Upper lobe of right lung (tissue), 1 donor: ENCODE results near the gene TUB. TPM values are rescaled to one million over a fixed set of nuclear protein-coding genes. Genes with fewer than 3 reads are reported as not detected.

ENCODE experiments used
- ATAC-seq: fragments of 200-7000 bp; cut with Tn5 transposase; one replicate; pipeline ENCODE4 v1.9.1; 2020; ENCODE audit warnings: mild to moderate bottlenecking, moderate library complexity
- DNase-seq: peaks from one replicate; pipeline ENCODE4 v3.0.0-alpha.2; 2020
- H3K27ac ChIP-seq: fragments of 200-600 bp; one replicate; pipeline ENCODE4 v1.8.0; 2022
- H3K27me3 ChIP-seq: fragments of 200-600 bp; one replicate; pipeline ENCODE4 v1.8.0; 2022; ENCODE audit warnings: mild to moderate bottlenecking
- H3K36me3 ChIP-seq: fragments of 200-600 bp; one replicate; pipeline ENCODE4 v1.8.0; 2022
- H3K4me1 ChIP-seq: fragments of 200-600 bp; one replicate; pipeline ENCODE4 v1.8.0; 2022
- H3K4me3 ChIP-seq: fragments of 200-600 bp; one replicate; pipeline ENCODE4 v1.8.0; 2022; ENCODE audit warnings: mild to moderate bottlenecking
- H3K9me3 ChIP-seq: fragments of 200-600 bp; one replicate; pipeline ENCODE4 v1.8.0; 2022
- intact Hi-C: fragments of 100-400 bp; cut with DNase I; formaldehyde crosslinking; loops from one replicate; pipeline ENCODE4 v1.11.0; 2022
- total RNA-seq: library from RNA; stranded (reverse); fragmentation: NEBNext Ultra II Directional; extraction: Animal tissue kit (Norgen Biotek cat#: 25700); gene quantifications from one replicate; pipeline ENCODE4 v1.2.1, GENCODE V29; 2021
- TF ChIP-seq, protein P1 (sequence below): fragments of 200-600 bp; IDR thresholded peaks from one replicate; pipeline ENCODE4 v1.8.0; 2022; ENCODE audit warnings: antibody characterized with exemption
- donor health status: DM: no; HTN: yes; CAD: no; lungs with severe emphysema.

Gene TUB
- total RNA-seq, 1 donor from 2014 or later: 3.6 TPM

DNA sequence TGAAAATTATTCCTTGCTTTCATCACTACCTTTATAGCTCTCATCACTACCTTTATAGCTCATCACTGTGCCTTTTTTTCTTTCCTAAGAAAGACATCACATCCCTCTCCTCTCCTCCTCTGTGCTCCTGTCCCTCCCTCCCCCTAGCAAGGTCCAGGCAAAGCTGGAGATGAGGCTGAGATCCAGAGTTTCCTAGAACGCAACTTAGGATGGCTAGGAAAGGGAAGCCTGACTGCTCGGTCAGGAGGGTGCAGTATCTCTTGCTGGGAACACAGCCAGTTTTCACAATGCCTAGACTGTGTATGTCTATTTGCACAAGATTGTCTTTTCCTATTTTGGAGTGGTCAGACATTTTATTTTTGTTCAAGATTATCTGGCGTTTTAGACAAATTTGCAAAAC lies 24.7 kb downstream of the TUB start:
- no peaks in the 10 kb centered on the region for H3K27me3 ChIP-seq
- H3K4me1 ChIP-seq: no peaks in the 10 kb centered on the region
- H3K9me3 ChIP-seq: no peaks in the 10 kb centered on the region
- DNase-seq: no peak
- H3K36me3 ChIP-seq: no peaks in the 10 kb centered on the region
- intact Hi-C loops: loop anchor here (10.0 kb wide), 1 partner anchor 211 kb away; no protein-coding TSS in a partner anchor
- no peak for ATAC-seq
- no peak overlapping the region for H3K4me3 ChIP-seq
- H3K27ac ChIP-seq: no peak overlapping the region
- TF ChIP-seq, protein P1, sequence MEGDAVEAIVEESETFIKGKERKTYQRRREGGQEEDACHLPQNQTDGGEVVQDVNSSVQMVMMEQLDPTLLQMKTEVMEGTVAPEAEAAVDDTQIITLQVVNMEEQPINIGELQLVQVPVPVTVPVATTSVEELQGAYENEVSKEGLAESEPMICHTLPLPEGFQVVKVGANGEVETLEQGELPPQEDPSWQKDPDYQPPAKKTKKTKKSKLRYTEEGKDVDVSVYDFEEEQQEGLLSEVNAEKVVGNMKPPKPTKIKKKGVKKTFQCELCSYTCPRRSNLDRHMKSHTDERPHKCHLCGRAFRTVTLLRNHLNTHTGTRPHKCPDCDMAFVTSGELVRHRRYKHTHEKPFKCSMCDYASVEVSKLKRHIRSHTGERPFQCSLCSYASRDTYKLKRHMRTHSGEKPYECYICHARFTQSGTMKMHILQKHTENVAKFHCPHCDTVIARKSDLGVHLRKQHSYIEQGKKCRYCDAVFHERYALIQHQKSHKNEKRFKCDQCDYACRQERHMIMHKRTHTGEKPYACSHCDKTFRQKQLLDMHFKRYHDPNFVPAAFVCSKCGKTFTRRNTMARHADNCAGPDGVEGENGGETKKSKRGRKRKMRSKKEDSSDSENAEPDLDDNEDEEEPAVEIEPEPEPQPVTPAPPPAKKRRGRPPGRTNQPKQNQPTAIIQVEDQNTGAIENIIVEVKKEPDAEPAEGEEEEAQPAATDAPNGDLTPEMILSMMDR: no peak

DNA sequence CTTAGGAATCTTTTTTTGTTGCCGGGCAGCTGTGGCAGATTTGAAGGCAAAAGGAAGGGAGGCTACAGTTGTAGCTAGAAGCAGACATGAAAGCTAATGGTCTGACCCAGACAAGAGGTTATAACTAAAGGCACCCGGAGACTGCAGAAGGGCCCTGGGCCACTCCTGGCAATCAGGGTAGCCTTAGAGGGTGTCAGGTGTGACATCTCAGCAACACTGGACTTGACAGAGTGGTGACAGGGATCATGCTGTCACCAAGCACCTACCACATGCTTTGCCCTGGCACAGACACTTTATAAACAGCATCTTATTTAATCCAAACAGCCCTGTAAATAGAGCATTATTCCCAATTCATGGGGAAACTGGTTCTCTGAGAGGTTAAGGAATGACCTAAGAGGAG lies 25.7 kb downstream of the TUB start:
- Histone ChIP-seq H3K36me3 (no peaks in the 10 kb centered on the region), H3K27me3 (no peaks in the 10 kb centered on the region), H3K4me1 (no peaks in the 10 kb centered on the region), H3K27ac (no peak overlapping the region), H3K9me3 (no peaks in the 10 kb centered on the region), H3K4me3 (no peak overlapping the region)
- TF ChIP-seq, protein P1: no peak
- intact Hi-C loops: loop anchor here (10.0 kb wide), 1 partner anchor 212 kb away; no protein-coding TSS in a partner anchor
- DNase-seq (no peak), ATAC-seq (no peak)

DNA sequence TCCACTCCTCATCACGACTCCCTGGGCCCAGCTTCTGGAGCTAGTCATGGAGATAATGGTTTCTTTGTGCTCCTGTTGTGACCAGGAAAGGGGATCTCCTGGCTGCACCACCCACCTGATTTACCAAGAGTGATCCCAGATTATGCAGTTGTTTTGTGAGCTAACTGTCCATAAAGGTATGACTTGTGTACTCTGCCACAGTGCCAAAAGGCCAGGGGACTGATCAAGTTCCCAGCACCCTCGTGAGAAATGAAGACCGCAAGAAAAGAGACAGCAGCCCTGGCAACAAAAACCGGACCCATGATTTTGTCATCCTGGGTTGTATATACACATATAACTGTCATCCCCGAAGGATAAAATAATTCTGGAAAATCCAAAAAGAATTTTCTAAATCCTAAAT lies 26.6 kb downstream of the TUB start:
- H3K27me3 ChIP-seq: no peaks in the 10 kb centered on the region
- peaks cover 3% of the 10 kb centered on the region for H3K4me1 ChIP-seq
- H3K27ac ChIP-seq: no peak overlapping the region
- H3K9me3 ChIP-seq: no peaks in the 10 kb centered on the region
- ATAC-seq (no peak), DNase-seq (no peak)
- H3K36me3 ChIP-seq: no peaks in the 10 kb centered on the region
- intact Hi-C loops: loop anchor here (10.0 kb wide), 1 partner anchor 213 kb away; no protein-coding TSS in a partner anchor
- TF ChIP-seq, protein P1: no peak
- no peak overlapping the region for H3K4me3 ChIP-seq

DNA sequence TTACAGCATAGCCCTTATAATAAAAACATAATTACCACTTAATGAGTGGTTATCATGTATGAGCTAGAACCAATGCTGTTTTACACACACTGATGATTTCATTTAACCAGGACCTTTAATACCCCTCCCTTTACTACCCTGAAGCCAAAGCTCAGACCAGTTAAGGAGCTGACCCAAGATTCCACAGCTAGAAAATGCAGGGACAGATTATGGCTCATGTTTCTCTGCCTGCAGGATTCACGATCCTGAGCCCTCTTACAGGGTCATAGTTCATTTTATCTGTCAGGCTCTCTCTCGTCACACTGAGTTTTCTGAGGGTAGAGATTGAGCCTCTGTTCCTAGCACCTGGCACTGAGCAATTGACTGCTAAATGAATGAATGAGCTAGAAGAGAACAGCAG lies 27.4 kb downstream of the TUB start:
- H3K36me3 ChIP-seq: no peaks in the 10 kb centered on the region
- H3K4me1 ChIP-seq: peaks cover 3% of the 10 kb centered on the region
- TF ChIP-seq, protein P1: no peak
- H3K27me3 ChIP-seq: no peaks in the 10 kb centered on the region
- H3K27ac ChIP-seq: no peak overlapping the region
- H3K9me3 ChIP-seq: no peaks in the 10 kb centered on the region
- intact Hi-C loops: loop anchor here (10.0 kb wide), 1 partner anchor 214 kb away; no protein-coding TSS in a partner anchor
- no peak for ATAC-seq
- DNase-seq: no peak
- H3K4me3 ChIP-seq: no peak overlapping the region

DNA sequence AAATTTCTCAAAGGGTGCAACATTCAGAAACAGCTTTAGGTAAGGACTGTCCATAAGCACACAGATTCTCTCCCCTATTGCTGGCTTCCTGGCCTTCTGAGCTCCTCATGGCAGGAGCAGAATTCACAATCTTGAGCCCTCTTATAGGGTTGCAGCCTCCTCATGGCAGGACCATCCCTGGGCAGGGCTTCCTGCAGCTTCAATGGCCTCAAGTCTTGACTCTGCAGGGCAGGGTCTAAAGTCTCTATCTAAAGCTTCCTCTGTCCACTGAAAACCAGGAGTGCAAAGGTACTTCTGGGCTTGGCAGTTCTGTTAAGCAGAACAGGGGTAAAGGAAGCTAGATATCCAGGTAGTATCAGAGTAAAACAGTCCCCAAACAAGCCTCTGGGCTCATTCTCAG lies 28.7 kb downstream of the TUB start:
- H3K36me3 ChIP-seq: no peaks in the 10 kb centered on the region
- no peak for DNase-seq
- ATAC-seq: no peak
- H3K27me3 ChIP-seq: no peaks in the 10 kb centered on the region
- intact Hi-C loops: loop anchor here (10.0 kb wide), 1 partner anchor 215 kb away; no protein-coding TSS in a partner anchor
- no peak overlapping the region for H3K27ac ChIP-seq
- no peaks in the 10 kb centered on the region for H3K9me3 ChIP-seq
- peaks cover 3% of the 10 kb centered on the region for H3K4me1 ChIP-seq
- TF ChIP-seq, protein P1: no peak
- no peak overlapping the region for H3K4me3 ChIP-seq

DNA sequence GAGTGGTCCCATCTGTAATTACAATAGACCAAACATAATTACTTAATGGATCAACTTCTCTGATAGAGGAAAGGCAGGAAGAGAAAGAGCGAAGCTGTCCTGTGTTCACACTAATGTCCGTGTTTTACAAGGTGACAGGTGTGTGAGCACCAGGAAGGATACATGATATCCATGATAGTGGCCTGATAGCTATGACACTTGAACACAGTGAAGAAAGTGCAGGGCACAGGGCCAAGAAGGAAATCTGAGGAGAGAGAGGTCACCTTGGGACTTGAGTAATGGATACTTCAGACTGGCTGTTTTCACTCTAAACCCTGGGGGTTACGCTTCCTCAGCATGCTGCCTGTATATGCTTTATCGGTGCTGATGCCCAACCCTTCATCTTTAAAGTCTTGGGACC lies 29.4 kb downstream of the TUB start:
- DNase-seq (no peak), ATAC-seq (no peak)
- intact Hi-C loops: no loop called here
- no peaks in the 10 kb centered on the region for H3K9me3 ChIP-seq
- no peak overlapping the region for H3K4me3 ChIP-seq
- TF ChIP-seq, protein P1: no peak
- H3K27me3 ChIP-seq: no peaks in the 10 kb centered on the region
- no peaks in the 10 kb centered on the region for H3K36me3 ChIP-seq
- peaks cover 3% of the 10 kb centered on the region for H3K4me1 ChIP-seq
- no peak overlapping the region for H3K27ac ChIP-seq
